Suppressor macrophage (primary cell): ENCODE measurements around the gene C2orf78.
"Not testable (repeated sequence)": the region's sequence is repeated elsewhere in the genome, so short reads cannot be mapped to it uniquely, and the experiment has no call there.

ENCODE experiments used
- DNase-seq, 4 experiments: peaks; one replicate each; pipeline ENCODE4 v3.0.0-alpha.2; 2020 to 2022
- total RNA-seq, 17 experiments: gene quantifications; one replicate each; lab custom pipeline; 2026; ENCODE audit warnings: mixed read lengths in 6 of 17, inconsistent platforms in 3 of 17; lab: John Stamatoyannopoulos, UW

The C2orf78 gene
- total RNA-seq, result 0 to 0.66 (median 0) reads per million in 17 experiments

DNA sequence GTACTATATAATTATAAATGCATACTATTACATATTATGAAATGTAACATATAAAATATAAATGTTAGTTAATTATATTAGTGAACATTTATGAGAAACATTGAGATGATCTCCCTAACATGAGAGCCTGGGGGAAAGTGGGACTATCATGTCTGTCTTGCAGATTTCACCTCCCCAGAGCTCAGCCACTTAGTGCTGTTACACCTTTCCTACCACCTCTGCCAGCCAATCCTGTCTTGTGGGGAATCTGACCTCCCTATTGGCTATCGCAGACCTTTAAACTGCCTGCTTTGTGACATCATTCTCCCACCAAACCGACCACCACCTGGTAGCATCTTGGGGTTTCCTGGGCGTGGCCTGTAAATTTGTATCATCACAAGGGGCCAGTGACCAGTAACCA lies at the start of gene C2orf78:
C2orf78 (plus strand) TSS at position 301 of the 400 bp plus-strand sequence. CDS start 127 bp downstream, outside the sequence.
- DNase-seq, result not testable (repeated sequence)

DNA sequence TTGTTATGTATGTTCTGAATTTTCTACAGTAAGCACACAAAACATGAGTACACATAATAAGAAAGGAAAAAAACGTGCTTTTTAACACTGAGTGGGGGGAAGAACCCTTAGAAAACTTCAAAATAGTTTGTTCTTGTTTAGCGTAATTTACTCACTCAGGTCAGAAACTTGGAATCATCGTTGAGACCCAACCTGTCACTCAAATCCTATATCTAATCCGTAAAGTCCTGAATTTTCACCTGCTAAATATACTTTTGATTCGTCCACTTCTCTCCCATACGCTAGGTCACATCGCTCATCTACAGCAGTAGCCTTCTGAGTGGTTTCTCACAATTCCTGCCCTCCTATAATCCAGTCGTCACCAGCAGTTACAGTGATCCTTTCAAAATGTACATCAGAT lies 47.6 kb upstream of the C2orf78 start:
- no peak for DNase-seq

- peak; percentile 96 to 99 (median 98) for DNase-seq
These were observed 46.9 kb upstream of the C2orf78 start, which contains the start of gene TPRKB for GRCh38 chr2:73736855-73737779. TPRKB (minus strand) TSS chr2:73737345; CDS start chr2:73734569, 2,776 bp downstream.

- DNase-seq, result no peak
These were observed 44.9 kb upstream of the C2orf78 start for GRCh38 chr2:73739101-73739500.

DNA sequence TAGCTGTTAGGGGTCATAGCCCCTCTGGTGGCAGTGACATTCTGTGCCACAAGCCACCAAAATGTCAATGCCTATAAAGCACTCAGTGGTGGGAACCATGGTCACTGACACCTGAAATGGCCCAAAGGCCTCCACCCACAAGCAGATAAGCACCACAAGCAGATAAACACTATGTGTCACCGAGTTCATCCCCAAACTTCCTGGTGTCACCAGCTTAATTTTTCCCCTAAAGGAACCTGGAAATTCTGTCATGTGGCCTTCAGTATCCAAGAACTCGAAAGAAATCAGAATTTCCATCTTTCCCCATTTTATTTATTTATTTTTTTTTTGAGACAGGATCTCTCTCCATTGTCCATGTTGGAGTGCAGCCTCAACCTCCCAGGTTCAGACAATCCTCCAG lies 43.2 kb upstream of the C2orf78 start:
- no peak for DNase-seq

- DNase-seq, result no peak
These were observed 37.7 kb upstream of the C2orf78 start for GRCh38 chr2:73746015-73746876.

DNA sequence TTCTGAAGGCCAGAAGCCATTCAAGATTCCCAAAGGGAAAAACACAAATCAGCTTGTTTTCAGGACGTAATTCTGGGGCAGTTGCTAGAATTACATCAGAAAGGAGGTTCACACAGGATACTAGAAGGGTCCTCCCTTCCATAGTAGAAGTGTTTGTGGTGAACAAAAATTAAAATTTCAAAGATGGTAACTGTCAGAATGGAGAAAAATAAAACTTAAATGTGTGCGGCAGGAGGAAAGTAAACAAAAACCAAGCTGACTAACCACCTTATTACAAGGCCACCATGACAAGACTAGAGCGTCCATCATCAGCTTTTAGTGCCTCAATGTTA lies 37.1 kb upstream of the C2orf78 start:
- no peak for DNase-seq

DNA sequence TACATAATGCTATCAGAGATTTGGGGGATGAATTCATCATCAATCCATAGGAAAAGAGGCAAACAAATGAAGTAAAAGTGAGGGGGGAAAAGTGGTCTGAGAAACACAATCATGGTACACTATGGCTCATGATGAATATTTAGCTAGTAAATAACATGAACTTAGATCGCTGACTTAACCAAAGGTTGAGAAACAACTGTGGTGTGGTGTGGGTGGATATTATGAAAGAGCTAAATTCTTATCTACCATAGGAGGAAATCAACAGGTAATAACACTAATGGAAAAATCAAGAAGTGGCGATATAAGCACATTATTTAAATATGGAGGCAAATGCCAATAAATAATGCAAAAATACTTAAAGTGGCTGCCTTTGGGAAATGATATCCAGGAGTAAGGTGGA lies 34.7 kb upstream of the C2orf78 start:
- peak; percentile 13 to 46 (median 30) for DNase-seq

DNA sequence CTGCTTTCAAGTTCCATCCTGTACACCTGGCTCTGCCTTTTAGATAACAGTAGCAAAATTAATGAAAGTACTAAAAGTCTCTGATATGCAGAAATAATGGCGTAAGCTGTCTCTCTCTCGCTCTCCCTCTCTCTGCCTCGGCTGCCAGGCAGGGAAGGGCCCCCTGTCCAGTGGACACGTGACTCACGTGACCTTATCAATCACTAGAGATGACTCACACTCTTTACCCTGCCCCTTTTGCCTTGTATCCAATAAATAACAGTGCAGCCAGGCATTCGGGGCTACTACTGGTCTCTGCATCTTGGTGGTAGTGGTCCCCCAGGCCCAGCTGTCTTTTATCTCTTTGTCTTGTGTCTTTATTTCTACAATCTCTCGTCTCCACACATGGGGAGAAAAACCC lies 29.7 kb upstream of the C2orf78 start:
- not testable (repeated sequence) for DNase-seq

- DNase-seq, result no peak
These were observed 24.7 kb upstream of the C2orf78 start for GRCh38 chr2:73759285-73759764.

GRCh38 chr2:73759904-73760303 lies 24.1 kb upstream of the C2orf78 start:
- DNase-seq, result no peak

GRCh38 chr2:73762571-73762970 lies 21.4 kb upstream of the C2orf78 start:
- no peak for DNase-seq

DNA sequence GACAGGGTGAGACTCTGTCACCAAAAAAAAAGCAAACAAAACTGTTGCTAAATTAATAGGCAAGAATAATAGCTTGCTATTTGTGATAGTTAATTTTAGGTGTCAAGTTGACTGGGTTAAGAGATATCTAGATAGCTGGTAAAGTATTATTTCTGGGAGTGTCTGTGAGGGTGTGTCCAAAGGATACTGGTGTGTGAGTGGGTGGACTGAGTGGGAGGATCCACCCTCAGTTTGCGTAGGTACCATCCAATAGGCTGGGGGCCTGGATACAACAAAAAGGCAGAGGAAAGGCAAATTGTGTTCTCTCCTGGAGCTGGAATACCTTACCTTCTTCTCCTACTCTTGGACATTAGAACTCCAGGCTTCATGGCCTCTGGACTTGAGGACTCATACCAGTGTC lies 19.0 kb upstream of the C2orf78 start:
- DNase-seq, result no peak

GRCh38 chr2:73766349-73766748 lies 17.6 kb upstream of the C2orf78 start:
- DNase-seq, result no peak

DNA sequence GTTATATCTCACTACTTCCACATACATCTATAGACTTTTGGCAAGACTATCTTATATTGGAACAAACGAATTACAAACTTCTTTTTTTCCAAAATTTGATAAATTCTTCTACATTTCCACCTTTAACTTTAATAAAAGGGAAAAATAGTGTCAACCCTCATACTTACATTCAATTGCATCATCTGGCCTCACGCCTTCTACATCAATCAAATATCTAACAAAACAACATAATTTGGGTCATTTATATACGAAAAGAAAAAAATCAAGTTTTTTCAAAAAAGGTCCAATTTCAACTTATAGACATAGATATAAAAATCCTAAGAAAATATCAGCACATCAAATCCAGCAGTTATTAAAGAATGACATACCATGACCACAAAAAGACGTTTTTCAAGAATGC lies 17.0 kb upstream of the C2orf78 start:
- DNase-seq, result no peak

- DNase-seq, result no peak
These were observed 13.3 kb upstream of the C2orf78 start for GRCh38 chr2:73770725-73771124.

GRCh38 chr2:73772819-73773218 lies 11.2 kb upstream of the C2orf78 start:
- DNase-seq, result no peak

DNA sequence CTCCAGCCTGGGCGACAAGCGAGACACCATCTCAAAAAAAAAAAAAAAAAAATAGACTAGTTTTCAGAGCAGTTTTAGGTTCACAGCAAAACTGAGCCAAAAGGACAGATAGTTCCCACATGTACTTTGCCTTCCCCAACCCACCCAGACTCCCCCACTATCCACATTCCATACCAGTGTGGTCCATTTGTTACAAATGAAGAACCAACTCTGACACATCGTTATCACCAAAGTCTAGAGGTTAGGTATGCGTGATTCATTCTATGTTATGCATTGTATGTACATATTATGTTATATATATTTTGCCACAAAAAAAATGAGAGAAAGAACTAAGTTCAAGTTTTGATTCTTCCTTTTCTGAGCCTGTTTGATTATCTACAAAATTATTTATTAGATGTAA lies 7.6 kb upstream of the C2orf78 start:
- DNase-seq, result no peak

- DNase-seq, result peak in 2 of 4 experiments; percentile 7 to 16
These were observed 7.0 kb upstream of the C2orf78 start for GRCh38 chr2:73776869-73777519.

GRCh38 chr2:73778867-73779466 lies 5.0 kb upstream of the C2orf78 start:
- DNase-seq, result not testable (repeated sequence)

DNA sequence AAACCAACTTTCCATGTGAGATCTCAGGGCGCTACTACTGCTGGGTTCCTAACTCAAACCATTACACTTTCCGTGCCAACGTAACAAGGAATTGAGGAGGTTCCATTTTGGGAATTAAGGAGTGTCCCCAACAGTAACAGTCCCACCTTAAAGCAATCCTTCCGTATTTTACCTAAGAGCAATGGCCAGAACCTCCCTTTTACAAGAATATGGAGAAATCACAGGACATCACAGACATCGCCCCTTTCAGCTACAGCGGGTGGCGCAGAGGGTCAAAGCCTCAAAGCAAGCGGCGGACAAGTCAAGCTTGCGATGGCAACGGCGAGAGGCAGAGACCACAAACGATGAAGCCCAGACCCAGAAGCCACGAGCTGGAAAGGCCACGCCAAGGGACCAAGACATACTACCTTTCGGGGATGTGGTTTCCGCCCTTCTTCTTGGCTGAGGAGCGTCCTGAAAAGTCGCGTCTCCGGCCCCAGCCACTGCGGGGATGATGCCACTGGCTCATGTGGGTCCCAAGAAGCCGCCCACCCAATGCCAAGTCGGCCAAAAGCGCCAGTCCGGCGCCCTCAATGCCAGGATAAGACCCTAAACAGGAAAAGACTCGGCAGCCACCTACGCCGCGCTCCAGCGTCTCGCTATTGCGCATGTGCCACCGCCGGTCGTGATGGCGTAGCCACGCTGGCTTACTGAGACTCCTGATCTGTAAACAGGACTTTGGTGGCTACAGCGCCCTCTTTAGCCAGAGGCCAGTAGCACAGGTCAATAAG lies 4.3 kb upstream of the C2orf78 start, which contains the start of gene DUSP11:
DUSP11 (minus strand) TSS at position 637 of the 770 bp plus-strand sequence; CDS start at position 508, 129 bp downstream.
- DNase-seq, result peak; percentile 97 to 100 (median 98)
